ENCODE data around the gene SNX30.

DNA sequence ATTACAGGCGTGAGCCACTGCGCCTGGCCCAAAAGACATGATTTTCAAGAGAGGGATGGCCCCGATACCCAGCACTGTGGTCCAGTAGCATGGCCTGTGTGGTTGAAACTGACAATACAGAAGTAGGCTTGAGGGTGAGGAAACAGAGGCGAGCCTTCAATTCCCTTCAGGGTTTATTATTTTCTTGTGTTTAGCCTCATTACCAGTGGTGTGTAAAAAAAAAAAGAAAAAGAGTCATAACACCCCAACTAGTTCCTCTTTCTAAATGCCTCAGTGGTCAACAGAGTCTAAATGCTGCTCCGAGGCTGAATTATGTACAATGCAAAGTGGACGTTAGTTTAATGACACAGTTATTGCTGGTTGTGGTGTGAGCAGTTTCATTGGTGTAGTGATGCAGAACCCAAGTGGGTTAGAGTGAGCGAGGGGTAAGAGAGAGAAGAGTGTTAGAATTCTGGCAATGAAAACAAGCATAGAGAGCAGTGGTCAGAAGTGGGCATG, 58.8 kb downstream of the SNX30 start:
- TF ChIP-seq POLR2A (IDR thresholded peaks at IDR 0.05) (no peak), CTCF (IDR thresholded peaks at IDR 0.05) (no peak)

All from vagina (tissue), 2 donors.